Vagina (tissue), 2 donors: ENCODE results near the gene EFEMP2. TPM values are rescaled to one million over a fixed set of nuclear protein-coding genes. Genes with fewer than 3 reads are reported as not detected.

Experiments
- DNase-seq, 2 donors: peaks; one replicate each; pipeline ENCODE4 v3.0.0-alpha.2; 2017; ENCODE audit errors: extremely low spot score in 2 of 2
- H3K27ac ChIP-seq: fragments of 200-600 bp; sonication (generic); one replicate; pipeline ENCODE4 v1.5.1; 2019
- H3K27me3 ChIP-seq: fragments of 200-600 bp; sonication (generic); one replicate; pipeline ENCODE4 v1.5.1; 2019
- H3K36me3 ChIP-seq, 2 donors: fragments of 200-600 bp; sonication (generic); one replicate each; pipeline ENCODE4 v1.5.1; 2017 to 2019
- H3K4me1 ChIP-seq: fragments of 200-600 bp; sonication (generic); one replicate; pipeline ENCODE4 v1.5.1; 2019
- H3K4me3 ChIP-seq, 2 donors: fragments of 200-600 bp; sonication (generic); 1 replicate in 1 of 2; 2 replicates in 1 of 2; pipeline ENCODE4 v1.5.1; 2016 to 2019
- H3K9me3 ChIP-seq: fragments of 200-600 bp; sonication (generic); one replicate; pipeline ENCODE4 v1.5.1; 2019
- POLR2A ChIP-seq, 2 donors: fragments of 450-650 bp; IDR thresholded peaks; one replicate each; pipeline ENCODE4 v1.6.1; 2017; ENCODE audit warnings: antibody characterized with exemption in 2 of 2, mild to moderate bottlenecking in 2 of 2, moderate library complexity in 2 of 2
- POLR2AphosphoS5 ChIP-seq, 2 donors: sonication (generic); formaldehyde crosslinking; IDR thresholded peaks; one replicate each; pipeline ENCODE4 v1.9.0; 2017; ENCODE audit warnings: antibody characterized with exemption in 2 of 2, mild to moderate bottlenecking in 2 of 2, low read depth in 1 of 2; ENCODE audit not compliant: insufficient read depth in 1 of 2
- intact Hi-C: fragments of 100-400 bp; cut with DNase I; formaldehyde crosslinking; loops from one replicate; pipeline ENCODE4 v1.15.1; 2023
- total RNA-seq: library from RNA; depleted of rRNA; stranded (reverse); fragments of >200 nt; gene quantifications from one replicate; pipeline ENCODE4 v1.2.3, GENCODE V29; 2016
- TF ChIP-seq, protein P1 (sequence below), 3 experiments: fragments of 450-650 bp in 2 of 3; fragments of 200-600 bp in 1 of 3; sonication (generic) in 1 of 3; IDR thresholded peaks; one replicate each; pipeline ENCODE4 v1.5.1; 2017 to 2019; ENCODE audit warnings: antibody characterized with exemption in 3 of 3, mild to moderate bottlenecking in 2 of 3, moderate library complexity in 2 of 3

Gene EFEMP2
- total RNA-seq, 1 donor from 2014 or later, result 57.9 TPM

DNA sequence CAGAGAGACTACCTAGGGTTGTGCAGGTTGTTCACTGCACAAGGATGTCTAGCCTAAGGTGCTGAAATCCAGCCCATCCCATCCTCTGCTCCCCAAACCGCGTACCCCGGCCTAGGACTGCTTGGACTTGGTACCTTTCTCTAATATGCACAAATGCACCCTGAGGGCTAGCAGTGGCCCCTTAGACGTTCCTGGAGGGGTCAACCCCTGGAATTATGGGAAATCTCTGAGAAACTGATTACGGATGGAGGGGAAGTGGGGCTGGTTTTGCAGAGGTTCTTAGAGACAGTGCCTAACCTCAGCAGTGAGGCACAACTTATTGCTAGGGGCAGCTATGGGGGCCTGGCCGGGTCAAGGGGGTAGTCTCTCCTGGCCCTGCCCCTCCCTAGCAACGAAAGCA, 43.8 kb upstream of the EFEMP2 start:
- TF ChIP-seq POLR2AphosphoS5 (IDR thresholded peaks at IDR 0.05; ENCODE audit: insufficient read depth in 1 of 2, low read depth in 1 of 2) (no peak), POLR2A (IDR thresholded peaks at IDR 0.05) (no peak)
- TF ChIP-seq, protein P1, sequence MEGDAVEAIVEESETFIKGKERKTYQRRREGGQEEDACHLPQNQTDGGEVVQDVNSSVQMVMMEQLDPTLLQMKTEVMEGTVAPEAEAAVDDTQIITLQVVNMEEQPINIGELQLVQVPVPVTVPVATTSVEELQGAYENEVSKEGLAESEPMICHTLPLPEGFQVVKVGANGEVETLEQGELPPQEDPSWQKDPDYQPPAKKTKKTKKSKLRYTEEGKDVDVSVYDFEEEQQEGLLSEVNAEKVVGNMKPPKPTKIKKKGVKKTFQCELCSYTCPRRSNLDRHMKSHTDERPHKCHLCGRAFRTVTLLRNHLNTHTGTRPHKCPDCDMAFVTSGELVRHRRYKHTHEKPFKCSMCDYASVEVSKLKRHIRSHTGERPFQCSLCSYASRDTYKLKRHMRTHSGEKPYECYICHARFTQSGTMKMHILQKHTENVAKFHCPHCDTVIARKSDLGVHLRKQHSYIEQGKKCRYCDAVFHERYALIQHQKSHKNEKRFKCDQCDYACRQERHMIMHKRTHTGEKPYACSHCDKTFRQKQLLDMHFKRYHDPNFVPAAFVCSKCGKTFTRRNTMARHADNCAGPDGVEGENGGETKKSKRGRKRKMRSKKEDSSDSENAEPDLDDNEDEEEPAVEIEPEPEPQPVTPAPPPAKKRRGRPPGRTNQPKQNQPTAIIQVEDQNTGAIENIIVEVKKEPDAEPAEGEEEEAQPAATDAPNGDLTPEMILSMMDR (IDR thresholded peaks at IDR 0.05), result no peak
- Histone ChIP-seq H3K9me3 (no peaks in the 10 kb centered on the region), H3K27me3 (no peaks in the 10 kb centered on the region), H3K4me1 (peaks cover 80% of the 10 kb centered on the region), H3K4me3 (peak overlapping the region; percentile 13 to 26), H3K27ac (peak overlapping the region; percentile 93), H3K36me3 (no peaks in the 10 kb centered on the region)
- no peak for DNase-seq
- intact Hi-C loops, result loop anchor here (5.0 kb wide), 1 partner anchor 34 kb away; no protein-coding TSS in a partner anchor

DNA sequence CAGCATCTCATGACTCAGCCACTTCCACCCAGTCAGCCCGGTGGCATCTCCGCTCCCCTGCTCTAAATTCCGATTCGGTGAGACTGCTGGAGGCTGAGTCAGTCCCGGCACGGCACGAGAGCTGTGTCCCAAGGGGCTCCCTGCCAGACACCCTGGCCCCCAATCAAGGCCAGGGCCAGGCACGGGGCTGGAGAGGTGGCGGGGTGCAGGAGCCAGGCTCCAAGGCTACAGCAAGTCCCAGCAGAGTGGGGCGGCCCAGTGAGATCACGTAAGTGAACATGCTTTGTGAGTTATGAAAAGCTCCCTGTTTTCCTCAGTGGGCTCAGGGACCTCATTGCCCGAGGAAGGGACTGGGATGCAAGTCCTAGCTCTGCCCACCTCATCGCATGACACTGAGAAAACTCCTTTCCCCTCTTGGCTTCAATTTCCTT, 43.2 kb upstream of the EFEMP2 start:
- peak overlapping the region; percentile 13 to 26 for H3K4me3 ChIP-seq
- no peaks in the 10 kb centered on the region for H3K9me3 ChIP-seq
- intact Hi-C loops, result loop anchor here (5.0 kb wide), 1 partner anchor 34 kb away; no protein-coding TSS in a partner anchor
- peak overlapping the region; percentile 93 for H3K27ac ChIP-seq
- peaks cover 78% of the 10 kb centered on the region for H3K4me1 ChIP-seq
- peak in 1 of 2 donors; percentile 98 for DNase-seq
- peak; percentile 94 to 95 for TF ChIP-seq POLR2AphosphoS5 (IDR thresholded peaks at IDR 0.05; ENCODE audit: insufficient read depth in 1 of 2, low read depth in 1 of 2)
- peak in 1 of 2 donors; percentile 21 for TF ChIP-seq POLR2A (IDR thresholded peaks at IDR 0.05)
- TF ChIP-seq, protein P1 (IDR thresholded peaks at IDR 0.05), result no peak
- no peaks in the 10 kb centered on the region for H3K27me3 ChIP-seq
- H3K36me3 ChIP-seq, result no peaks in the 10 kb centered on the region

DNA sequence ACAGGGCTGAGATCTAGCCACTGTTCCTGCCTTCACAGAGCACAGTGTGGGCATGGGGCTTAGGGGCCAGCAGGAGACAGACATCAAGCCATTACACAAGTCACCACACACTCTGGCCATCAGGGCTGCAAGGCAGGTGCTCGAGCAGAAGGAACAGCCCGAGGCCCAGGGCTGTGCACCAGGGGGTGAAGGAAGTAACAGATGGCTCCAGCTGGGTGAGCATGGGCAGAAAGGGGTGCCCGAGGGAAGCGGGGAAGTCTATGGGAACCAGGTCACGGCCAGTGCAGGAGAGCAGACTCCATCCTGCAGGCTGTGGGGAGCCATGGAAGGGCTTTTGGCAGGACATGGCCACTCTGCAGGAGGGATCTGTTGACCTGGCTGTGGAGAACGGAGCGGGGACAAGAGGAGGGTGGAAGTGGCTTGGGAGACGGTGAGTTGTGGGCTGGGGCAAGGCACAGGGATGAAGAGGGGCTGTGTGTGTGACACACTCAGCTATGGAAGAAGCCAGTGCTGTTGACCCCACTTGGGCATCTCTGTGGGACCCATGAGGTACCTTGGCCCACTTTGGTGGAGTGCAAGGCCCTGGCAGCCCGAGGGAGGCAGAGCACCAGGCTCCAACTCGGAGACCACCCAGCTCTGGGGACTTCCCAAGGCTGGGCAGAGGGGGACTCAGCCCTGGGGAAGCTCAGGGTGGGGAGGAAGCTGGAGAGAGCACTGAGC, 42.7 kb upstream of the EFEMP2 start:
- H3K9me3 ChIP-seq, result no peaks in the 10 kb centered on the region
- H3K27me3 ChIP-seq, result no peaks in the 10 kb centered on the region
- no peak for DNase-seq
- H3K27ac ChIP-seq, result peak overlapping the region; percentile 93
- H3K4me3 ChIP-seq, result peak overlapping the region; percentile 13 to 26
- H3K36me3 ChIP-seq, result no peaks in the 10 kb centered on the region
- intact Hi-C loops, result loop anchor here (5.0 kb wide), 1 partner anchor 33 kb away; no protein-coding TSS in a partner anchor
- peaks cover 73% of the 10 kb centered on the region for H3K4me1 ChIP-seq
- no peak for TF ChIP-seq POLR2AphosphoS5 (IDR thresholded peaks at IDR 0.05; ENCODE audit: insufficient read depth in 1 of 2, low read depth in 1 of 2)
- TF ChIP-seq, protein P1 (IDR thresholded peaks at IDR 0.05), result no peak
- no peak for TF ChIP-seq POLR2A (IDR thresholded peaks at IDR 0.05)

DNA sequence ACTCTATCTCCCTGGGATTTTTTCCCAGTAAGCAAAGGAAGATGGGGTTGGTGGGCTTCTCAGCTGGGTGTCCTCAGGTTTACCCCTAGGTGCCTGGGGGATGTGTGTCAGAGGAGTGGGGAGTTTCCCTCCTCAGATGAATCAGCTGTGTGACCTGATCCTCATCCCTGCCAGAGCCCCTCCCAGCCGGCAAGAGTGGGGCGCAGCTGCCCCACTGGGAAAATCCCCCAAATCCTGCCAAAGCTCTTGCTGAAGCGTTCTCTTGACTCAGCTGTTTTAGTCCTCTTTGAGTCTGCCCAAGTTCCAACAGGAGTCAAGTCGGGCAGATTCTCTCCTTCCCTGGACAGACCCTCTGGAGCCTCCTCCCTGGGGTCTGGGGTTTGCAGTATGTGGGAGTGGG, 40.2 kb upstream of the EFEMP2 start:
- H3K4me1 ChIP-seq, result peaks cover 61% of the 10 kb centered on the region
- no peaks in the 10 kb centered on the region for H3K9me3 ChIP-seq
- H3K27ac ChIP-seq, result peak overlapping the region; percentile 76
- DNase-seq, result no peak
- no peaks in the 10 kb centered on the region for H3K27me3 ChIP-seq
- no peaks in the 10 kb centered on the region for H3K36me3 ChIP-seq
- H3K4me3 ChIP-seq, result no peak overlapping the region
- intact Hi-C loops, result no loop called here
- TF ChIP-seq POLR2AphosphoS5 (IDR thresholded peaks at IDR 0.05; ENCODE audit: insufficient read depth in 1 of 2, low read depth in 1 of 2) (no peak), POLR2A (IDR thresholded peaks at IDR 0.05) (no peak)
- TF ChIP-seq, protein P1 (IDR thresholded peaks at IDR 0.05), result no peak
